ENCODE measurements around the gene AKAP10. TPM values are rescaled to one million over a fixed set of nuclear protein-coding genes. Genes with fewer than 3 reads are reported as not detected.
A peak's percentile ranks its signal among the peaks of the same experiment; 100 is the strongest.

The AKAP10 gene
- total RNA-seq, 1 experiment from 2014 or later: 31.6 TPM

- peak; percentile 71; the same call in 1 of the 2 replicates for TF ChIP-seq CBX3 (IDR thresholded peaks at IDR 0.05; ENCODE audit: low read depth)
- TF ChIP-seq CTCF (IDR thresholded peaks at IDR 0.05 in 2 of 3, conservative IDR thresholded peaks at IDR 0.05 in 1 of 3; ENCODE audit: borderline replicate concordance in 1 of 3, insufficient read depth in 1 of 3, low read depth in 2 of 3, low read length in 2 of 3): no peak
Measured at GRCh38 chr17:19977293-19978208, at the start of gene AKAP10 (continued).

- ATAC-seq (no peak), DNase-seq (ENCODE audit: low read depth, low spot score) (no peak)
- Histone ChIP-seq H3K9me3 (ENCODE audit: control insufficient read depth in 1 of 2, insufficient read depth in 1 of 2, low read depth in 1 of 2, low read length in 2 of 2) (no peaks in the 10 kb centered on the region), H3K9ac (ENCODE audit: low read length) (no peak overlapping the region), H3K4me1 (ENCODE audit: control insufficient read depth in 1 of 2, insufficient read depth in 2 of 2, low read length in 2 of 2) (no peaks in the 10 kb centered on the region), H3K4me2 (ENCODE audit: low read length) (no peak overlapping the region), H3K4me3 (replicated peaks in 1 of 2; ENCODE audit: low read depth in 1 of 2, low read length in 2 of 2) (no peak overlapping the region), H3K79me2 (ENCODE audit: insufficient read depth, low read length) (no peaks in the 10 kb centered on the region), H2AFZ (ENCODE audit: low read depth, low read length, poor library complexity, severe bottlenecking) (no peak overlapping the region), H3K9me2 (ENCODE audit: insufficient read depth) (no peaks in the 10 kb centered on the region), H4K20me1 (ENCODE audit: insufficient read depth) (no peaks in the 10 kb centered on the region), H3K36me3 (ENCODE audit: control insufficient read depth in 1 of 2, insufficient read depth in 2 of 2, low read length in 2 of 2) (no peaks in the 10 kb centered on the region), H3K27me3 (ENCODE audit: insufficient read depth, low read length) (no peaks in the 10 kb centered on the region; the same call in 1 of the 2 replicates), H3K27ac (ENCODE audit: low read depth, low read length) (no peak overlapping the region)
- TF ChIP-seq TCF7L2 (IDR thresholded peaks at IDR 0.05; ENCODE audit: borderline replicate concordance, extremely low read depth, insufficient read depth, insufficient read length) (no peak), ZFX (IDR thresholded peaks at IDR 0.05) (no peak), SIN3A (IDR thresholded peaks at IDR 0.05; ENCODE audit: low read depth) (no peak), SRF (IDR thresholded peaks at IDR 0.05; ENCODE audit: low read depth) (no peak), ZNF274 (IDR thresholded peaks at IDR 0.05; ENCODE audit: low read depth, low read length) (no peak), MAX (IDR thresholded peaks at IDR 0.05) (no peak), CEBPB (IDR thresholded peaks at IDR 0.05; ENCODE audit: low read depth) (no peak), ZBTB33 (IDR thresholded peaks at IDR 0.05; ENCODE audit: extremely low read depth, insufficient replicate concordance, low read length) (no peak), EZH2phosphoT487 (IDR thresholded peaks at IDR 0.05; ENCODE audit: borderline replicate concordance) (no peak), SP1 (IDR thresholded peaks at IDR 0.05; ENCODE audit: low read depth) (no peak), RAD21 (IDR thresholded peaks at IDR 0.05; ENCODE audit: low read depth) (no peak), CTCF (IDR thresholded peaks at IDR 0.05 in 2 of 3, conservative IDR thresholded peaks at IDR 0.05 in 1 of 3; ENCODE audit: borderline replicate concordance in 1 of 3, insufficient read depth in 1 of 3, low read depth in 2 of 3, low read length in 2 of 3) (no peak), FOSL1 (IDR thresholded peaks at IDR 0.05; ENCODE audit: low read depth) (no peak)
- BruUV-seq (replicated peaks): no TSS peak
- ChIA-PET RAD21 (ENCODE audit: low non-redundant PET in 1 of 2, low total read pairs in 2 of 2, uncharacterized antibody in 2 of 2, unreplicated experiment in 2 of 2) (no interaction called here), CTCF (no interaction called here), POLR2A (no interaction called here)
- intact Hi-C loops (cut with micrococcal nuclease): no loop called here
Measured at GRCh38 chr17:20026960-20027359, 49.3 kb upstream of the AKAP10 start.
